Measurements from ENCODE around the gene NBEAL1.
"Not testable (repeated sequence)": the region's sequence is repeated elsewhere in the genome, so short reads cannot be mapped to it uniquely, and the experiment has no call there.

Gene NBEAL1

DNA sequence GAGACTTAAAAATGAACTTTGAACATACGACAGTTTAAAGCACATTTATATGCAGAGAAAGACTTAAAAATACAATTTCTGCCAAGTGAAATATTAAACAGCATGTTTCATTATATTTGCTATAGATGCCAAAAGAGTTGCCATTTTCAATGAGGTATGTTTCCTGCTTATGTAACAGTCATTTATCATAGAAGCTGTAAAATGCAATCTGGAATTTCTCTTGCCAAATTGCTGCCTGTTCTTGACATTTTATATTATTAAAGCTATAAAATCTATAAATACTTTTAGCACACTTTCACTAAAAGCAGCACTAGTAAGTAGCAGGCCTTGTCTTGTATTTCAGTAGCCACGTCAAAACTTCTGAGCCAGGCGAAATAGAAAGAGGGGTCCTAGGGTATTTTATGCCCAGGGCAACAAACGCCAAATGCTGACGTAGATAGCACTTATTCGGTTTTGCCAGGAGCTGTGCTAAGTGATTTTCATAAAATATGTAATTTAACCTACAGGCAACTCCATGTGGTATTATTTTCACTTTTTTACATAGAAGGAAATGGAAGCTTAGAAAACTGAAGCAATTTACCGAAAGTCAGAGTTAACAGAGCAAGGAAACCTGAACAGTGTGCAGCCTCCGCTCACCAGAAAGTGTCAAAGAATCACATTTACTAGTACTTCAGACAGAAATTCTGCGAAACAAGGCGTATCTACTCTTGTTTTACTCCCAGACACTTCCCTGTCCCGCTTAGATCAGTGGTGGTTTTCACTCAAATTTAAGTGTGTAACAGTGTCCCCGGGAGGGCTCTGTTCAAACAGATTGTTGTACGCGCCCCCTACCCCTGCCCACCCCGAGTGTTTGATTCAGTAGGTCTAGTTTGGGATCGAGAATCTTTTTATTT, 222.9 kb downstream of the NBEAL1 start:
- no peak for DNase-seq

DNA sequence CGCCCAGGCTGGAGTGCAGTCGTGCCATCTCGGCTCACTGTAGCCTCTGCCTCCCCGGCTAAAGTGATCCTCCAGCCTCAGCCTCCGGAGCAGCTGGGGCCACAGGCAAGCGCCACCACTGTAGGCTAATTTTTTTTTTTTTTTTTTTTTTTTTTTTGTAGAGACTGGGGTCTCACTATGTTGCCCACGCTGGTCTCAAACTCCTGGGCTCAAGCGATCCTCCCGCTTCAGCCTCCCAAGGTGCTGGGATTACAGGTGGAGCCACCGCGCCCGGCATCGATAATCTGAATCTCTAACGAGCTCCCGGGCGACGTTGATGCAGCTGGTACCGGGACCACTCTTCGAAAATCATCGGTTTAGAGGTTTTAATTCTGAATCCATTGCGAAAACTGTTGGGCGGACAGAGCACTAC, 223.6 kb downstream of the NBEAL1 start:
- DNase-seq = no peak

DNA sequence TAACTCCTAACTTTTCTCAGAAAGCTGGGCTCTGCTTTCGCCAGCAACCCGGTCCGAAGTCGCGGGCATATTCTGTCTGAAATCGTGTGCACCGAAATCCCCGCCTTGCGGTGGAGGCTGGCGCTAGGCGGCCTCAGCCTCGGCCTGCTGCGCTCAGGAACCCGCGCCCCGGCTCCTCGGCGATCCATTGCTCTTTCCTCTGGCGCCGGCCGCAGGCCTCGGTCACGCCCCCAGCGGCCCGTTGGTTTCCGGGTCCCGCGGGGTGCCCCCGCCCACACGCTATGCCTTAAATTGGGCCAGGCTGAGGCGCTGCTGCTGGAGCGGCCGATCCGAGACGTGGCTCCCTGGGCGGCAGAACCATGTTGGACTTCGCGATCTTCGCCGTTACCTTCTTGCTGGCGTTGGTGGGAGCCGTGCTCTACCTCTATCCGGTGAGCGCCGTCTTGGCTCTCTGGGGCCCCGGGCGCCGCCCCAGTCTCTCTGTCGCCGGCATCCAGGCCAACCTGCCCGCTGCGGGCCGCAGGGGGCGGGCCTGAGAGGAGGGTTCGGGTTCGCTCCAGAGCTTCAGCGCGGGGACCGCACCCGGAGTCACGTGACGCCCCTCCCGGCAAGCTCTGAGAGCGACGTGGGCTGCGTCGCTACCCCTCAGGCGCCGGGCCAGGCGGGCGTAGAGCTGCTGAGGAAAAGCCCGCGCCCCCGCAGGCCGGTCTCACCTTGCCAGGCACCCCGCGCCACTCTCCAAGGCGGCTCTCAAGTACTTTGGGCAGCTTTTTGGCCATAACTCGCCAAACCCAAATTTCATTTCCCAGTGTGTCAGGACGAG, 224.2 kb downstream of the NBEAL1 start, which contains the start of gene CYP20A1:
Gene CYP20A1 (plus strand): TSS at position 315 of the 823 bp plus-strand sequence. CDS start 45 bp downstream, at position 360.
- DNase-seq = peak; percentile 92 to 93

DNA sequence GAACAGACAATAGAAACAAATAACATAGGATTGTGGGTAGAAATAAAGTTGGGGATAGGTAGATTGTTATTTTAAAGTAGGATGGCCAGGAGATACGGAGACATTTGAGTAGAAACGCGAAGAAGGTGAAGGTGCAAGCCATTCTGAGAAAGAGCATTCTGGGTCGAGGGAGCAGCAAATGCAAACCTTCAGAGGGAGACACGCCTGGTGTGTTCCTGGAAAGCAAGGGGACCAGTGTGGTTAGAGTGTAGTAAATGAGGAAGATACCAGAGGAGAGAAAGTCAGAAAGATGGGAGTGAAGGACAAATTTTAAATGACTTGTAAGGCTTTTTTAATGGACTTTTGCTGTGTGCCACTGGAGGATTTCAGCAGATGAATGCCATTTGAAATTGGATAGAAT, 225.8 kb downstream of the NBEAL1 start:
- no peak for DNase-seq

DNA sequence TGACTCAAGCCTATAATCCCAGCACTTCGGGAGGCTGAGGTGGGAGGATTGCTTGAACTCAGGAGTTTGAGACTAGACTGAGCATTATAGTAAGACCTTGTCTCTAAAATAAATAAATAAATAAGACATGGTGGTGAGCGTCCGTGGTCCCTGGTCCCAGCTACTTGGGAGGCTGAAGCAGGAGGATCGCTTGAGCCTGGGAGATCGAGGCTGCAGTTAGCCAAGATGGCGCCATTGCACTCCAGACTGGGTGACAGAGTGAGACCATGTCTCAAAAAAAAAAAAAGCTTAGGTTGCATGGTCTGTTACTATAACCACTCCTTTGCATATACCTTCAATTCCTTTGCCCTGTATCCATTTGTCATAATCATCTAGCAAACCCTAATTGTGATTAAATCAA, 227.8 kb downstream of the NBEAL1 start:
- no peak for DNase-seq

DNA sequence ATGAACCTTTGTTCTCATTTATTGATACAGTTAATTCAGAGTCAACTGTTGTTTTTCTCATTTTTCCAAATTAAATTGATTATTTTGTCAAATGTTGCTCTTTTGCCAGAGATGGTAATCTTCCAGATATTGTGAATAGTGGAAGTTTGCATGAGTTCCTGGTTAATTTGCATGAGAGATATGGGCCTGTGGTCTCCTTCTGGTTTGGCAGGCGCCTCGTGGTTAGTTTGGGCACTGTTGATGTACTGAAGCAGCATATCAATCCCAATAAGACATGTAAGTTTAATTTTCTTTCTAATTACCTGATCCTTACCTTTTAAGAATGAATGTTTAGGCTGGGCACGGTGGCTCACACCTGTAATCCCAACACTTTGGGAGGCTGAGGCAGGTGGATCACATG, 232.0 kb downstream of the NBEAL1 start:
- DNase-seq = no peak

DNA sequence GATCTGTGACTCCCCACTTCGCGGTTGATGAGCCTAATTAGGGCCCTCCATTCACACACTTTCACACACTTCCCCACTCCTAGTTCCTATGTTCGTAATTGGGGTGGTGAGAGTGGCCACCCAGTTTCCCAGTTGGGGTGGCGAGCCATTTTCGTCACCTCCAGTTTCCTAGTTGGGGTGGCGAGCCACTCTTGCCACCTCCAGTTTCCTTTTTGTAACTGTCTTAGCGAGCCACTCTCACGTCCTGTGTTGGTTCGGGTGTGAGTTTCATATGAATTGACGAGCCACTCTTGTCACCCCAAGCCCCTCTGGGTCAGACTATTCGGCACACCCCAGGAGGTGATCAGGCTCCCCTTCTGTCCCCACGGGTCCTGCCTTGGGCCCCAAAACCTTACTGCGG, 238.1 kb downstream of the NBEAL1 start:
- DNase-seq = no peak

DNA sequence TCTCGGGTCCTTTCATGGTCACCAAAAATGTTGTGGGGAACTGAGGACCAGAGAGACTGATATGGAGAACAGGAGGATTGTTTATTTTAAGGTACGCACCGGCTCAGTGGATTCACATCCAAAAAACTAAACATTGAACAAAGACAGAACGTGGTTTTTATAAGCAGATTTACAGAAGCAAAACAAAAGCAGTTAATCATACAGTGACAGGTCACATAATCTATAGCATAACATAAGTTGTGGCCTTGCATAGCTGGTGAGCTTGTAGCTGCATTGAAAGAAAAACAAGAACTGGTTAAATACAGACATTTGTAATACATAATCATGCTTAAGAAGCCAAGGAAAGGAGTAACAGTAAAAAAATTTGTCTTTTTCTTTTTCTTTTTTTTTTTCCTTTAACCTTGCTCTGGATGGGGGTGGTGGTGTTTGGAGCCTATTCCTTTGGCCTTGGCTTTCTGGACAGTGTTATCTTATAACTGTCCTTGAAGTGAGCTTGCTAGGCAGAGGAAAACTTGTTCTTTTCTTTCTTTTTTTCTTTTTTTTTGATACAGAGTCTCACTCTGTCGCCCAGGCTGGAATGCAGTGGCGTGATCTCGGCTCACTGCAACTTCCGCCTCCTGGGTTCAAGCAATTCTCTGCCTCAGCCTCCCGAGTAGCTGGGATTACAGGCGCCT, 238.9 kb downstream of the NBEAL1 start:
- DNase-seq = not testable (repeated sequence)

DNA sequence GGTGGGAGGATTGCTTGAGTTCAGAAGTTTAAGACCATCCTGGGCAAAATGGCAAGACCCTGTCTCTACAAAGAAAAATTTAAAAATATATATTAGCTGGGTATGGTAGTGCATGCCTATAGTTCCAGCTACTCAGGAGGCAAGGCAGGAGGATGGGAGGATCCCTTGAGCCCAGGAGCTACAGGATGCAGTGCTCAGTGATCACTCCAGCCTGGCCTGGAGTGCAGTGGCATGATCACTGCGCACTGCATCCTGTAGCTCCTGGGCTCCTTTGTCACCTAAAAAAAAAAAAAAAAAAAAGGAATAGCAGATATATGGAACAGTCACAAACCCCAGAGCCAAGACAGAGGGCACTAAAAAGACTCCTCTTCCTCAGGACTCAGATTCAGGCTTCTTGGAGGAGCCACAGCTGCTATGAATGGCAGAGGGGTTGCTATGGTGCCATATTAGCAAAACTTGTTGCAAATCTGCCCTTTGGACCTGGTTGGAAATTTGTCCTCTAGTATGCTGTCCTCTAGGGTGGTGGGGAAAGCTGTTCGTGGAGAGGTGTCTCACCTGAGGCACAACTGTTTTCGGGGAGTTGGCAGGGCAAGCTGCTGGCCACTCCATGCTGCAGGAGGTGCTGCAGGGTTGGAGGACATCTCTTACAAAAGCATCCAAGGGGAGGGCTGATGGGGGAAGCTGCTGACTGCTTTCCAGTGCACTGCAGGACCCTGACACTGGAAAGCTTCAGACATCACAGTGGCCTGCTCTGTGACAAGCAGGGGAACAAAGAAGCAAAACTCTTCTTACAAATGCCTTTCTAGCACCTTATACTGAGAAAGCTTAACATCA, 246.9 kb downstream of the NBEAL1 start:
- DNase-seq = no peak
